ENCODE results near the gene MVD. TPM values are rescaled to one million over a fixed set of nuclear protein-coding genes. Genes with fewer than 3 reads are reported as not detected.

The MVD gene
- total RNA-seq, 1 donor from 2014 or later: 78.1 TPM

GRCh38 chr16:88692861-88693260, 30.0 kb upstream of the MVD start:
- Mint-ChIP-seq H3K4me1 (ENCODE audit: low read depth) (peaks cover 4% of the 10 kb centered on the region), H3K36me3 (ENCODE audit: insufficient read depth) (peaks cover 2% of the 10 kb centered on the region), H3K27me3 (peaks cover 22% of the 10 kb centered on the region), H3K4me3 (ENCODE audit: low read depth) (no peak overlapping the region), H3K9me3 (ENCODE audit: low read depth) (no peaks in the 10 kb centered on the region), H3K27ac (no peak overlapping the region)
- TF ChIP-seq CTCF (IDR thresholded peaks at IDR 0.05; ENCODE audit: unreplicated experiment): no peak
- DNase-seq (ENCODE audit: low spot score, unreplicated experiment): no peak

- no peak for DNase-seq (ENCODE audit: low spot score, unreplicated experiment)
- Mint-ChIP-seq H3K4me1 (ENCODE audit: low read depth) (peaks cover 4% of the 10 kb centered on the region), H3K4me3 (ENCODE audit: low read depth) (no peak overlapping the region), H3K27me3 (peaks cover 23% of the 10 kb centered on the region), H3K9me3 (ENCODE audit: low read depth) (no peaks in the 10 kb centered on the region), H3K36me3 (ENCODE audit: insufficient read depth) (no peaks in the 10 kb centered on the region), H3K27ac (no peak overlapping the region)
- no peak for TF ChIP-seq CTCF (IDR thresholded peaks at IDR 0.05; ENCODE audit: unreplicated experiment)
Measured at GRCh38 chr16:88691924-88692560, 29.2 kb upstream of the MVD start.

GRCh38 chr16:88691129-88691813, 28.4 kb upstream of the MVD start:
- Mint-ChIP-seq H3K9me3 (ENCODE audit: low read depth) (no peaks in the 10 kb centered on the region), H3K4me3 (ENCODE audit: low read depth) (no peak overlapping the region), H3K27ac (no peak overlapping the region), H3K27me3 (peaks cover 23% of the 10 kb centered on the region), H3K36me3 (ENCODE audit: insufficient read depth) (no peaks in the 10 kb centered on the region), H3K4me1 (ENCODE audit: low read depth) (peaks cover 4% of the 10 kb centered on the region)
- no peak for DNase-seq (ENCODE audit: low spot score, unreplicated experiment)
- no peak for TF ChIP-seq CTCF (IDR thresholded peaks at IDR 0.05; ENCODE audit: unreplicated experiment)

GRCh38 chr16:88690341-88691128, 27.6 kb upstream of the MVD start:
- Mint-ChIP-seq H3K9me3 (ENCODE audit: low read depth) (no peaks in the 10 kb centered on the region), H3K27ac (no peak overlapping the region), H3K27me3 (peaks cover 23% of the 10 kb centered on the region), H3K4me1 (ENCODE audit: low read depth) (peaks cover 4% of the 10 kb centered on the region), H3K36me3 (ENCODE audit: insufficient read depth) (no peaks in the 10 kb centered on the region), H3K4me3 (ENCODE audit: low read depth) (no peak overlapping the region)
- TF ChIP-seq CTCF (IDR thresholded peaks at IDR 0.05; ENCODE audit: unreplicated experiment): no peak
- no peak for DNase-seq (ENCODE audit: low spot score, unreplicated experiment)

GRCh38 chr16:88688013-88688778, 25.3 kb upstream of the MVD start:
- Mint-ChIP-seq H3K36me3 (ENCODE audit: insufficient read depth) (no peaks in the 10 kb centered on the region), H3K4me3 (ENCODE audit: low read depth) (peak overlapping the region; percentile 19), H3K9me3 (ENCODE audit: low read depth) (no peaks in the 10 kb centered on the region), H3K27ac (peak overlapping the region; percentile 62), H3K4me1 (ENCODE audit: low read depth) (peaks cover 6% of the 10 kb centered on the region), H3K27me3 (peaks cover 40% of the 10 kb centered on the region)
- DNase-seq (ENCODE audit: low spot score, unreplicated experiment): peak; percentile 8
- no peak for TF ChIP-seq CTCF (IDR thresholded peaks at IDR 0.05; ENCODE audit: unreplicated experiment)
